GM10266 (cell line): ENCODE data around the gene RMND5A.

Source experiments
- DNase-seq: peaks from one replicate; pipeline ENCODE4 v3.0.0; 2012; ENCODE audit errors: extremely low spot score
- TF ChIP-seq, protein P1 (sequence below): IDR thresholded peaks from 2 replicates; pipeline ENCODE4 v1.5.1; 2012; ENCODE audit warnings: mild to moderate bottlenecking, low read depth; ENCODE audit not compliant: control insufficient read depth, insufficient read depth; ENCODE audit errors: missing control alignments

RMND5A gene

DNA sequence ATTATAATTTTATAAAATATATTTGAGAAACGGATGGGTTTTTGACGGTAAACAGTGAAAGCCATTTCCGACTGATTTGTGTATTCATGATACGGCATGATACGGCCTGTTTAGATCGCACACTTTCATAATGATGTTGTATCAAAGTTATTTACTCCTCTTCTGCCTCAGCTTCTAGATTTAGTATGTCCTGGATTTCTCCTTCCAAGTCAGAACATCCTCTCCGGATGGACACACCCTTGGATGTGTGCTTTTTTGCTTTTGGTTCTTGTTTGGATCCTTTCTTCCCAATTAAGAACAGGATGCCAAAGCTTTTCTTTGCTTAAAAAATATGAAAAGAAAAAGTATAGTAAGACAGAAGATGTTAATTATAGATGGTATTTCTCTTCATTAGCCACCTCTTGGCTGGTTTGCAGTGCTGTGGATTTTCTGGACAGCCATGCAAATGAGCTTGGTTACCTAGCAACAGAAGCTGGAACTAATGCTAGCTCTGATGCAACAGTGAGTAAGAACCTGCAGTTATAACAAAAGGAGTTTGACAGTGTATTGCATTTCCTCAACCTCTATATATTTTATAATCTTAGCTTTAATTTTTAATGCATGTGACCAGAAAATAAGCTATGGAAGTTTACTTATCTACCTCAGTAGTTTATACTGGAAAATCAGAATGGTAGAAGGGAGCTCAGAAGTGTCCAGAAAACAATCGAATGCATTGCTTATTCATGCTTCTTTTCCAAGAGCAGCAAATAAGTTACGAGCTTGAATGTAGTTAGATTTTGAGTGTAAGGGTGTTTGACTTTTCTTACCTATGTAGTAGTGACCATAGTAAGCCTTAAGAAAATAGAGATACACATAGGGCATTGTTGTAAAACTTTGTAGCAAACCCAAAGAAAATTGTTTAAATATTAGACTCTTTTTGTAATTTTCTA is 27.9 kb downstream of the RMND5A start:
- no peak for DNase-seq
- TF ChIP-seq, protein P1, sequence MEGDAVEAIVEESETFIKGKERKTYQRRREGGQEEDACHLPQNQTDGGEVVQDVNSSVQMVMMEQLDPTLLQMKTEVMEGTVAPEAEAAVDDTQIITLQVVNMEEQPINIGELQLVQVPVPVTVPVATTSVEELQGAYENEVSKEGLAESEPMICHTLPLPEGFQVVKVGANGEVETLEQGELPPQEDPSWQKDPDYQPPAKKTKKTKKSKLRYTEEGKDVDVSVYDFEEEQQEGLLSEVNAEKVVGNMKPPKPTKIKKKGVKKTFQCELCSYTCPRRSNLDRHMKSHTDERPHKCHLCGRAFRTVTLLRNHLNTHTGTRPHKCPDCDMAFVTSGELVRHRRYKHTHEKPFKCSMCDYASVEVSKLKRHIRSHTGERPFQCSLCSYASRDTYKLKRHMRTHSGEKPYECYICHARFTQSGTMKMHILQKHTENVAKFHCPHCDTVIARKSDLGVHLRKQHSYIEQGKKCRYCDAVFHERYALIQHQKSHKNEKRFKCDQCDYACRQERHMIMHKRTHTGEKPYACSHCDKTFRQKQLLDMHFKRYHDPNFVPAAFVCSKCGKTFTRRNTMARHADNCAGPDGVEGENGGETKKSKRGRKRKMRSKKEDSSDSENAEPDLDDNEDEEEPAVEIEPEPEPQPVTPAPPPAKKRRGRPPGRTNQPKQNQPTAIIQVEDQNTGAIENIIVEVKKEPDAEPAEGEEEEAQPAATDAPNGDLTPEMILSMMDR = no peak

DNA sequence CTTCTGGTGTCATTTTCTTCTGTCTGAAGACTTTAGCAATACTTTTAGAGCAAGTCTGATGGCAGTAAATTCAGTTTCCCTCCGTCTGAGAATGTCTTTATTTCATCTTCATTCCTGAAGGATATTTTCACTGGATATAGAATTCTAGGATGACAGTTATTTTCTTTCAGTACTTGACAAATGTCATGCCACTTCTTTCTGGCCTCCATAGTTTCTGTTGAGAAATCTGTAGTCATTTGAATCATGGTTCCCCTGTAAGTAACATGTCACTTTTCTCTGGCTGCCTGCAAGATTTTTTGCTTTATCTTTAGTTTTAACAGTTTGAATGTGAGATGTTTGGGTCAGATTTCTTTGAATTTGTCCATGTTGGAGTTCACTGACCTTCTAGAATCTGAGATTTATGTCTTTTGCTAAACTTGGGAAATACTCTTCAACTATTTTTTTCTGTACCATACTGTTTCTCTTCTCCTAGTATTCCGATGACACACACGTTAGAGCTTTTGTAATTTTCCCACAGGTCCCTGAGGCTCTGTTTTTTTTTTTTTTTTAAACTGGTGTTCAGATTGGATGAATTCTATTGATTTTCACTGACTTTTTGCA is 30.2 kb downstream of the RMND5A start:
- TF ChIP-seq, protein P1 = no peak
- no peak for DNase-seq

- TF ChIP-seq, protein P1 = no peak
Observed at GRCh38 chr2:86751778-86752177, 31.7 kb downstream of the RMND5A start.

GRCh38 chr2:86752934-86753333 is 32.8 kb downstream of the RMND5A start:
- no peak for DNase-seq
- TF ChIP-seq, protein P1 = no peak

More at GRCh38 chr2:86751778-86752177, 31.7 kb downstream of the RMND5A start:
- no peak for DNase-seq

GRCh38 chr2:86753606-86754005 is 33.5 kb downstream of the RMND5A start:
- TF ChIP-seq, protein P1 = no peak

DNA sequence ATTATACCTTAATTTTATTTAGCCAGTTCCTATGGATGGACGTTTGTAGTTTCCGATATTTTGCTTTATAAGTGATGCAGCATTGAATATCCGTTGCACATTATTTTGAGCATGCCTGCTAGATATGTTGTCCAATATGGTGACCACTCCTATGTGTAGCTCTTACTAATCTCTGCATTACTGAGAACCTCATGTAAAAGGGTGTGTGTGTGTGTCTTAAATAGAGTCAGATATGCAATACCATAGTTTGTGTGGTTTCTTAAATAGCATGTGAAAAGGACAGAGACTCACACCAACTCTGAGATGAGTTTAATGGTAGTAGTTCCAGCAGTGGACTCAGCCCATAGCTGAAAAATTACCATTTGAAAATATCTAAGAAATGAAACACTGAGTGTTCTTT is 38.3 kb downstream of the RMND5A start:
- DNase-seq = no peak
- TF ChIP-seq, protein P1 = no peak

More at GRCh38 chr2:86753606-86754005, 33.5 kb downstream of the RMND5A start:
- DNase-seq = no peak

- no peak for DNase-seq
- TF ChIP-seq, protein P1 = no peak
Observed at GRCh38 chr2:86760371-86760770, 40.3 kb downstream of the RMND5A start.
